Activated CD4-positive, alpha-beta memory T cell treated with anti-CD3 and anti-CD28 coated beads, Interleukin-2, amount 10 ng/mL, durations not matched to agents 7 days and 5 days (primary cell): ENCODE results near the gene PHTF1. TPM values are rescaled to one million over a fixed set of nuclear protein-coding genes. Genes with fewer than 3 reads are reported as not detected.
"Not testable (repeated sequence)": the region's sequence is repeated elsewhere in the genome, so short reads cannot be mapped to it uniquely, and the experiment has no call there.

Source experiments
- CTCF ChIA-PET: fragments of 350-600 bp; sonication (Branson Sonifier 250); formaldehyde crosslinking; loops from one replicate; lab custom pipeline; 2021; ENCODE audit warnings: antibody characterized with exemption, inconsistent platforms; lab: Charles Lee
- POLR2A ChIA-PET: fragments of 350-600 bp; sonication (Branson Sonifier 250); formaldehyde crosslinking; loops from one replicate; lab custom pipeline; 2021; ENCODE audit warnings: antibody characterized with exemption; lab: Charles Lee
- DNase-seq: peaks from one replicate; pipeline ENCODE4 v3.0.0-alpha.2; 2020
- H3K27ac Mint-ChIP-seq: one replicate; pipeline ENCODE4 v1.8.0; 2021; ENCODE audit warnings: mild to moderate bottlenecking, mixed read lengths
- H3K27me3 Mint-ChIP-seq: one replicate; pipeline ENCODE4 v1.8.0; 2021; ENCODE audit warnings: mixed read lengths
- H3K36me3 Mint-ChIP-seq: one replicate; pipeline ENCODE4 v1.8.0; 2021; ENCODE audit warnings: low read depth, mixed read lengths
- H3K4me1 Mint-ChIP-seq: one replicate; pipeline ENCODE4 v1.8.0; 2021; ENCODE audit warnings: mixed read lengths
- H3K4me3 Mint-ChIP-seq: one replicate; pipeline ENCODE4 v1.8.0; 2021; ENCODE audit warnings: mild to moderate bottlenecking, mixed read lengths
- H3K9me3 Mint-ChIP-seq: one replicate; pipeline ENCODE4 v1.8.0; 2021; ENCODE audit warnings: mixed read lengths
- total RNA-seq, 2 experiments: library from RNA; stranded (reverse); gene quantifications; one replicate each; pipeline ENCODE4 v1.2.3, GENCODE V29; 2021

PHTF1 gene
- total RNA-seq, 2 experiments from 2014 or later: 22.1 to 23.0 TPM

GRCh38 chr1:113747376-113747775, 11.9 kb downstream of the PHTF1 start:
- Mint-ChIP-seq H3K4me3 (no peak overlapping the region), H3K27me3 (no peaks in the 10 kb centered on the region), H3K36me3 (peaks cover 37% of the 10 kb centered on the region), H3K4me1 (peaks cover 26% of the 10 kb centered on the region), H3K9me3 (no peaks in the 10 kb centered on the region), H3K27ac (no peak overlapping the region)
- ChIA-PET POLR2A (interaction anchor here (1.3 kb wide), 1 partner anchor 12 kb away, joined by 3 read pairs; no protein-coding TSS in a partner anchor), CTCF (interaction anchor here (0.6 kb wide), 1 partner anchor 158 kb away, joined by 3 read pairs; no protein-coding TSS in a partner anchor)
- DNase-seq: no peak

- POLR2A ChIA-PET: no interaction called here
- peaks cover 44% of the 10 kb centered on the region for H3K36me3 Mint-ChIP-seq
Observed at GRCh38 chr1:113745425-113745824, 13.9 kb downstream of the PHTF1 start.

GRCh38 chr1:113744114-113744513, 15.2 kb downstream of the PHTF1 start:
- Mint-ChIP-seq H3K4me3 (no peak overlapping the region), H3K9me3 (no peaks in the 10 kb centered on the region), H3K4me1 (peaks cover 24% of the 10 kb centered on the region), H3K36me3 (peaks cover 44% of the 10 kb centered on the region), H3K27ac (no peak overlapping the region), H3K27me3 (no peaks in the 10 kb centered on the region)
- POLR2A ChIA-PET: interaction anchor here (2.1 kb wide), 1 partner anchor 15 kb away, joined by 8 read pairs; the partner anchor contains the start of gene PHTF1
- DNase-seq: no peak
- CTCF ChIA-PET: interaction anchor here (0.5 to 1.1 kb wide), 2 partner anchors 14 to 16 kb away, joined by 3 read pairs; partner anchors contain the start of gene PHTF1

More at GRCh38 chr1:113745425-113745824, 13.9 kb downstream of the PHTF1 start:
- Mint-ChIP-seq H3K27me3 (no peaks in the 10 kb centered on the region), H3K4me3 (no peak overlapping the region), H3K4me1 (peaks cover 28% of the 10 kb centered on the region), H3K27ac (no peak overlapping the region), H3K9me3 (no peaks in the 10 kb centered on the region)
- CTCF ChIA-PET: no interaction called here
- DNase-seq: no peak

GRCh38 chr1:113742515-113742914, 16.8 kb downstream of the PHTF1 start:
- POLR2A ChIA-PET: interaction anchor here (0.7 to 2.1 kb wide), 3 partner anchors 16 to 21 kb away, joined by 3 to 8 read pairs (median 4); partner anchors contain the start of gene PHTF1
- Mint-ChIP-seq H3K4me3 (no peak overlapping the region), H3K36me3 (peaks cover 46% of the 10 kb centered on the region), H3K9me3 (no peaks in the 10 kb centered on the region), H3K27ac (peak overlapping the region; percentile 45), H3K4me1 (peaks cover 24% of the 10 kb centered on the region), H3K27me3 (no peaks in the 10 kb centered on the region)
- DNase-seq: no peak
- CTCF ChIA-PET: interaction anchor here (1.1 kb wide), 1 partner anchor 16 kb away, joined by 3 read pairs; no protein-coding TSS in a partner anchor

GRCh38 chr1:113734357-113735055, 24.8 kb downstream of the PHTF1 start:
- POLR2A ChIA-PET: interaction anchor here (1.0 to 2.0 kb wide), 4 partner anchors 25 to 195 kb away, joined by 3 to 10 read pairs (median 4); partner anchors contain the start of genes HIPK1, PHTF1 and RSBN1
- CTCF ChIA-PET: no interaction called here
- peaks cover 17% of the 10 kb centered on the region for H3K4me1 Mint-ChIP-seq

GRCh38 chr1:113732802-113733201, 26.5 kb downstream of the PHTF1 start:
- Mint-ChIP-seq H3K4me3 (no peak overlapping the region), H3K9me3 (no peaks in the 10 kb centered on the region), H3K36me3 (peaks cover 55% of the 10 kb centered on the region), H3K4me1 (peaks cover 17% of the 10 kb centered on the region), H3K27ac (no peak overlapping the region), H3K27me3 (no peaks in the 10 kb centered on the region)
- no peak for DNase-seq
- CTCF ChIA-PET: interaction anchor here (0.6 kb wide), 1 partner anchor 565 kb away, joined by 3 read pairs; no protein-coding TSS in a partner anchor
- POLR2A ChIA-PET: interaction anchor here (2.0 kb wide), 1 partner anchor 27 kb away, joined by 6 read pairs; the partner anchor contains the start of gene PHTF1

More at GRCh38 chr1:113734357-113735055, 24.8 kb downstream of the PHTF1 start:
- Mint-ChIP-seq H3K27ac (peak overlapping the region; percentile 65), H3K36me3 (peaks cover 50% of the 10 kb centered on the region), H3K4me3 (no peak overlapping the region), H3K27me3 (no peaks in the 10 kb centered on the region), H3K9me3 (no peaks in the 10 kb centered on the region)
- no peak for DNase-seq

GRCh38 chr1:113721010-113721409, 38.3 kb downstream of the PHTF1 start:
- no peak overlapping the region for H3K27ac Mint-ChIP-seq
- H3K27me3 Mint-ChIP-seq: no peaks in the 10 kb centered on the region
- ChIA-PET CTCF (no interaction called here), POLR2A (no interaction called here)
- peaks cover 32% of the 10 kb centered on the region for H3K9me3 Mint-ChIP-seq
- no peak overlapping the region for H3K4me3 Mint-ChIP-seq
- DNase-seq: no peak
- H3K4me1 Mint-ChIP-seq: no peaks in the 10 kb centered on the region
- H3K36me3 Mint-ChIP-seq: peaks cover 77% of the 10 kb centered on the region

- DNase-seq, CTCF ChIA-PET, H3K4me3 Mint-ChIP-seq, POLR2A ChIA-PET, H3K27me3 Mint-ChIP-seq, H3K4me1 Mint-ChIP-seq, H3K27ac Mint-ChIP-seq: not testable (repeated sequence)
- H3K9me3 Mint-ChIP-seq: peaks cover 32% of the 10 kb centered on the region
- peaks cover 81% of the 10 kb centered on the region for H3K36me3 Mint-ChIP-seq
Observed at GRCh38 chr1:113718621-113719020, 40.7 kb downstream of the PHTF1 start.

GRCh38 chr1:113717506-113717905, 41.8 kb downstream of the PHTF1 start:
- H3K27me3 Mint-ChIP-seq, H3K4me1 Mint-ChIP-seq, POLR2A ChIA-PET, DNase-seq, H3K27ac Mint-ChIP-seq, H3K4me3 Mint-ChIP-seq: not testable (repeated sequence)
- H3K9me3 Mint-ChIP-seq: peaks cover 32% of the 10 kb centered on the region
- CTCF ChIA-PET: interaction anchor here (0.6 kb wide), 1 partner anchor 41 kb away, joined by 3 read pairs; no protein-coding TSS in a partner anchor
- peaks cover 76% of the 10 kb centered on the region for H3K36me3 Mint-ChIP-seq

GRCh38 chr1:113714606-113715269, 44.5 kb downstream of the PHTF1 start:
- Mint-ChIP-seq H3K4me1 (no peaks in the 10 kb centered on the region), H3K9me3 (peaks cover 18% of the 10 kb centered on the region), H3K27ac (no peak overlapping the region), H3K27me3 (no peaks in the 10 kb centered on the region), H3K36me3 (peaks cover 68% of the 10 kb centered on the region), H3K4me3 (no peak overlapping the region)
- ChIA-PET POLR2A (no interaction called here), CTCF (no interaction called here)
- no peak for DNase-seq

- Mint-ChIP-seq H3K27me3 (no peaks in the 10 kb centered on the region), H3K36me3 (peaks cover 53% of the 10 kb centered on the region), H3K4me1 (no peaks in the 10 kb centered on the region), H3K27ac (no peak overlapping the region), H3K4me3 (no peak overlapping the region), H3K9me3 (peaks cover 3% of the 10 kb centered on the region)
- no peak for DNase-seq
- CTCF ChIA-PET: no interaction called here
- POLR2A ChIA-PET: no interaction called here
Observed at GRCh38 chr1:113701429-113701828, 57.9 kb downstream of the PHTF1 start.

GRCh38 chr1:113694910-113695309, 64.4 kb downstream of the PHTF1 start:
- Mint-ChIP-seq H3K36me3 (peaks cover 70% of the 10 kb centered on the region), H3K27me3 (no peaks in the 10 kb centered on the region), H3K27ac (no peak overlapping the region), H3K4me3 (no peak overlapping the region), H3K4me1 (no peaks in the 10 kb centered on the region), H3K9me3 (peaks cover 26% of the 10 kb centered on the region)
- POLR2A ChIA-PET: no interaction called here
- CTCF ChIA-PET: no interaction called here
- no peak for DNase-seq
